ENCODE measurements around the gene C12orf76.
"Not testable (repeated sequence)": the region's sequence is repeated elsewhere in the genome, so short reads cannot be mapped to it uniquely, and the experiment has no call there.

C12orf76 gene, protein sequence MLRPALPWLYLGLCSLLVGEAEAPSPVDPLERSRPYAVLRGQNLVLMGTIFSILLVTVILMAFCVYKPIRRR

DNA sequence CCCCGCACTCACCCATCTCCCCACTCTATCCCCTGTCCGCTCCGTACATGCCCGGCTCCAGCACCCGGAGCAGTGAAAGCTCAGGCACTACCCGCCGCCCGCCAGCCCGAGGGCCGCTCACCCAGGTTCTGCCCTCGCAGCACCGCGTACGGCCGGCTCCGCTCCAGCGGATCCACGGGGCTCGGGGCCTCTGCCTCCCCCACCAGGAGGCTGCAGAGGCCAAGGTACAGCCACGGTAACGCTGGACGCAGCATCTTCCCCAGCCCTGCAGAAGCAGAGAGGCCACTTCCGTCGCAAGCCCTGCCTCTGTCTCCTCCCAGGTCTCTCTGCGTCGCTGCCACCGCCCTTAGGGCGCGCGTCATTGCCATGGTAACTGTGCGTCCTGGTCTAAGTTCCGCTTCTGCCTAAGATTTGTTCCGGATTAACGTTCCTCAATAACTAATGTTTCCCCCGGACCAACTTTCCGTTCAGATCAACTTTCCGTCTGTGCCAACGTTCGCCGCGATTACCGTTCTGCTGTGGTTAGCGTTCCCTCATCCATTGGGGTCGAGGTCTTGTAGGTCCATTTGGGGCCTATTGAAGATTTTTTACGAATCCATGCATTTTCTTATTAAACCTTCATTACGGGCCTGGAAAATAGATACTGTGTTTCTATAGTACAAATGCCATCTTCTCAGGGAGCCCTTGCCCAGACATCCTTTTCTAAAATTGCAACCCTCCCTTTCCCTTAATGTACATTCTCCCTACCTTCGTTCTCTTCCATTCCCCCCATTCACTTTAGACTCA, at the start of gene C12orf76:
C12orf76 (minus strand) TSS at position 281 of the 786 bp plus-strand sequence; CDS start at position 254, 27 bp downstream.
- DNase-seq = peak; percentile 86

DNA sequence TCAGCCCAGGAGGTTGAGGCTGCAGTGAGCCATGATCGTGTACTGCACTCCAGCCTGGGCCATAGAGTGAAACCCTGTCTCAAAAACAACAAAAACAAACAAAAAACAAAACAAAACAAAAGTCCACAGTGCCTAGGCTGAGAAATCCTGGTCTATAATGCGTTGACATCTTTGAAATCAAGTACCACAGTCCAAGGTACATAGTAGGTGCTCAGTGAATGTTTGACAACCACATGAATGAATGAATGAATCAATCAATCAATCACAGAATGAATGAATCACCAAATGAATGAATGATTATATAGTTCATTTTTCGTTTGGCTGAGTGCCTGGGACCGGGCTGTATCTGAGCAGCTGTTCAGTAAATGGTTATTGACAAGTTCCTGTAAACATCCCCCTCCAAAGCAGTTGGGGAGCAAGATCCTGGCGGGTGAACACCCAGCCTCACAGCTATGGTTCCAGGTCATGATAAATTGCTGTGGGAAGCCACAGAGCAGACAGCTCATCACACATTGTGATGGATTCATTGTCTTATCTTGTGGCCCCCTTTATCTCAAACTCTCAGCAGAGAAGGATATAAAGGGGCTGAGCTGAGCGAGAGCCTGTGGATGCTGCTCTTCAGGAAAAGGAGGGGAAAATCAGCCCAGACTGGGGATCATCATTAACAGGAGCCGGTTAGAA, 45.4 kb upstream of the C12orf76 start:
- no peak for DNase-seq

DNA sequence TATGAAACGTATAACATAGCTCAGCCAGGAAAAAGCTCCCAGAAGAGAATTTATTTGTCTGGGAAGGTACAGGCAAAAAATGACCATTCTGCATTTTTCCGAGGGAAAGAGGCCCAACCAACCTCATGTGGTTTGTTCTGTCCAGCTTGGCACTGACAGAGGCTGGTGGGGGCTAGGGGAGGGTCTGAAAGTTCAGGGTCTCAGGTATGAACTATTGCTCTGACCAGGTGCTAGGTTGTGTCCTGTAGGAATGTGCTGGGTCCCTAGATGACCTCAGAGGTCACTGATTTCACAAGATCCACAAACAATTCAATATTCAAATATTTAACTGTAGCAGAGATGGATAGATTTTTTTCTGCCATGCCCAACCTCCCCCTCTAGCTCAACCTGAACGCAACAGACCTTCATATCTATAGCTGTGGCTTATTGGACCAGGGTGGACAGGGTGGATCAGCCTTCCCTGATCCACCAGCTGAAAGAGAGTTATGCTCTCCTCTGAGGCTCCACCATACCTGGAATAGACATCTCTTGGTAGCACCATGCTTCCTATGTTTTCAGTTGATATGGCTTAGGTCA, 42.9 kb upstream of the C12orf76 start:
- no peak for DNase-seq

DNA sequence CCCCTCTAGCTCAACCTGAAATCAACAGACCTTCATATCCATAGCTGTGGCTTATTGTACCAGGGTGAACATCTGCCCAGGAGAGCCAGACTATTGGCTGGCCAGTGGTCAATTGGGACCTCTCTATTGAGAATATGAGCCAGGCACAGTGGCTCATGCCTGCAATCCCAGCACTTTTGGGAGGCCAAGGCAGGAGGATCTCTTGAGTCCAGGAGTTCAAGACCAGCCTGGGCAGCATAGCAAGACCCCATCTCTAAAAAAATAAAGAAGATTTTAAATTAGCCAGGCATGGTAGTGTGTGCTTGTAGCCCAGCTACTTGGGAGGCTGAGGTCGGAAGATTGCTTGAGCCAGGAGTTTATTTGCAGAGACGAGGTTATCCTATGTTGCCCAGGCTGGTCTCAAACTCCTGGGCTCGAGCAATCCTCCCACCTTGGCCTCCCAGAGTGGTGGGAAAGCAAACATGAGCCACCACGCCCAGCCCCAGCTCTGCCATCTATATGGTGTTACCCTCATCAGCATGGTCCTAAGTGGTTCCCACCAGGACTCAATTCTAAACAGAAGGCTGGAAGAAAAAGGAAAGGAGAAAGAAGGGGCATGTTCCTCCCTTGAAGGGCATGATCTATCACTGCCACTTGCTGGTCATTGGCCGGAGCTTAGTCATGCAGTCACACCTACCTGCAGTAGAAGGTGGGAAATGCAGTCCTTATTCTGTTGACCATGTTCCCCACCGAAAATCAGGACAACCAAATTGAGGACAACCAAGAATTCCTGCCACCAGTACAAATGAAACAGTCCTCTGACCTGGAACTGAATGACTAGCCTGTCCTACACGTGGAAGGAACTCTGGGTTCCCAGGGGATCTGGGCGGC, 42.2 kb upstream of the C12orf76 start:
- DNase-seq = no peak

DNA sequence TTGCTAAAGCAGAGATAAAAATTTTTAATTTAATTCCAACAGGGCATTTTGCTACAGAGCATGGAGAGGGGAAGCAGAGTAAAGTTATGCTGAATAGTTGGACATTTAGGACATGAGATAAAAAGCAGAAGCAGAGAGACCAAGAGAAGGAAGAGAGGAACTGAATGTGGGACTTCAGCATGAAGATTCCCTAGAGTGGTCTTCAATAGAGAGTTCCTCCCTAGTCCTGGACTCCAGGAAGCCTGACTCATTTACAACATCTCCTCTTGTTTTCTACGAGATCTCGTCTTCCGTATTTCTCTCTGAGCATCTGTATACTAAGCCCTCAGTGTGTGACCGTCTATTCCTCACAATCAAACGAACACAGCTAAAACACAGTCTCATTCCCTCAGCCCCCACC, 40.6 kb upstream of the C12orf76 start:
- no peak for DNase-seq

DNA sequence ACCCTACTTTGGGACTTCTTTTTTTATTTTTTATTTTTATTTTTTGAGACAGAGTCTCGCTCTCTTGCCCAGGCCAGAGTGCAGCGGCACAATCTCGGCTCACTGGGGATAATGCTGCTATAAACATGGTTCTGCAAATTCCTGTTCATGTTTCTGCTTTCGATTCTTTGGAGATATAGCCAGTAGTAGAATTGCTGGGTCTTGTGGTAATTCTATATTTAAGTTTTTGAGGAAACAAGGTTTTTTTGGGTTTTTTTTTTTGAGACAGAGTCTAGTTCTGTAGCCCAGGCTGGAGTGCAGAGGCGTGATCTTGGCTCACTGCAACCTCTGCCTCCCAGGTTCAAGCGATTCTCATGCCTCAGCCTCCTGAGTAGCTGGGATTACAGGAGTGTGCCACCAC, 39.9 kb upstream of the C12orf76 start:
- not testable (repeated sequence) for DNase-seq

DNA sequence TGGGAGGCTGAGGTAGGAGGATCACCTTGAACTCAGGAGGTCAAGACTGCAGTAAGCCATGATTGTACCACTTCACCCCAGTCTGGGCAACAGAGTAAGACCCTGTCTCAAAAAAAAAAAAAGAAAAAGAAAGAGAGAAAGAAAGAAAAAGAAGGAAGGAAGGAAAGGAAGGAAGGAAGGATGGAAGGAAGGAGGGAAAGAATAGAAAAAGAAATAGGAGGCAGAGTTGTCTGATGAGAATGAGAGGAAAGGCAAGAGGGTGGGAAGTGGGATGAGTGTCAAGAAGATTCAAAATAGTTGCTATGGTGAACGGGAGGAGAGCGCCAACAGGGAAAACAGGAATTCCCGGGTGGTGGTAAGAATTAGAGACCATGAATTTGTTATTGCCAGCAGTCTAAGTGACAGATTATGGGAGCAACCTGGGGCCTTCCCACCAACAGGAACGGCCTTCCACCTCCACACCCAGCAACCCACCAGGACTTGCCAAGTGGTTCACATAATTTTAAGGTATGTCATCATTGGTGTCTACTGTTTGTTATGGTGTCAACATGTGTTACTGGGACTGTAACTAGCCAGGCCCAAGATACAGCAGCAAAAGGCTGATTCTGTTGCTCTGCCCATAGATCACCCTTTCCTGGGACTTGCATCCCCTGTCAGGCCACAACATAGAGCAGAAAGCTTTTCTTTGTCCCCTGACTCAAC, 36.1 kb upstream of the C12orf76 start:
- no peak for DNase-seq

DNA sequence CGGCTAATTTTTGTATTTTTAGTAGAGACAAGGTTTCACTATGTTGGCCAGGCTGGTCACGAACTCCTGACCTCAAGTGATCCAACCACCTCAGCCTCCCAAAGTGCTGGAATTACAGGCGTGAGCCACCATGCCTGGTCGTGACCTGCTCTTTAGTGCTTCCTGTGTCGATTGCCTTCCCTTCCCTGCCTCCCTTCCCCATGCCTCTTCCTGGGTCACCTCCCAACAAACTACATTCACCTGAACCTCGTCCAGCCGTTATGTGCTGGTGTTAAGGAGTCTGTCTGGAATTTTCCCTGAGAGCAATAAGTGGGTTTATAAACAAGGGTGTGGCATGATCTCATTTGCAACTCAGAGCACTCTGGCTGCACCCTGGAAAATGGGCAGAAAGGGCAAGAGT, 32.1 kb upstream of the C12orf76 start:
- no peak for DNase-seq

DNA sequence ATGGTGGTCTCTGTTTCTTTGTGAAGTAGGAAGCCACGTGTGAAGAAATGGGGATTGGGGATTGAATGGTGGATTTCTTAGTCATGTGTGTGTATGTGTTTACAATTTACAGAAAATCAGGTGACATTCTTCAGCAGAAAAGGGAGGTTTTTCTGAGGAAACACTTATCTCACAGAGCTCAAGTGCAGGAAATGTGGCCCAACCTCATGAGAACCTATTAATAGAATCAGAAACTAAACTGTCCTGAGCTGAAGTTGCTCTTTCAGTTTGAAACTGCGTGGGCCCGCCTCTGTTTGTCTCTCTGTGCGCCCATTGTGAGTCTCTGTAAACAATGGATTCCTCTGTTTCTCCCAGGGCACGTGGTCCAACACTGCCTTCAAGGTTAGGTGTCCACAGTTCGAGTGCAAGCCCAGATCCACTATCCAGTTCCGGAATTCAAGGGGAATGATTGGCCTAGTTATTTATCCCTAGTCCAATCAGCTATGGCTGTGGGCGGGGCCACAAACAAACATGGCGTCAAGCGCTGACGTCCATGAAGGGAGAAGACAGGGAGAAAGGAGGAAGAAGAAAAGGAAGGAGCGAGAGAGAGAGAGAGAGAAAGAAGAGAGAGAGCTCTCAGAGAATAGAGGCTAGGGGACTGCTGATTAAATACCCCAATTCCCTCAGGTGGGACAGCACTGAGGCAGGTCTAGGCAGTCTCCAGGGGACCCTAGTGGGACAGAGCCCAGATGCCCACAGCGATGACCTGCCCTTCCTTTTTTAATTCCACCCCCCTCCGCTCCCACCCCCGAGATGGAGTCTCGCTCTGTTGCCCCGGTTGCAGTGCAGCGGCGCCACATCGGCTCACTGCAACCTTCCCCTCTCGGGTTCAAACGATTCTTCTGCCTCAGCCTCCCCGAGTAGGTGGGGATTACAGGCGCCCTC, 31.4 kb upstream of the C12orf76 start:
- peak; percentile 70 for DNase-seq

DNA sequence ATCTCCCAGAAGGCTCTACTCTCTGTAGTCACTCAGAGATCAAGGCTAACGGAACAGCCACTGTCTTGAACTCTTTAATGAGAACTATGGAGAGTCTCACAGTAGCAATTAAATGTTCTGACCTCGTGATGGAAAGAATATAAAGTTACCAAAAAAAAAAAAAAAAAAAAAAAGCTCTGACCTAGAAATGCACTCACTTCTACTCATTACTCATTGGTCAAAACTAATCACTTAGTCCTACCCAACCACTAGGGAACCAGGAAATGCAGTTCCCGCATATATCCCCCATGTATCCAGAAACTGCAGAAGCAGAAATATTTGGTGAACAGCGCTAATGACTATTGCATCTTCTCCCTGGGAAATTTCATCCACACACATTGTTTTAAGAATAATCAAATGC, 29.5 kb upstream of the C12orf76 start:
- no peak for DNase-seq

DNA sequence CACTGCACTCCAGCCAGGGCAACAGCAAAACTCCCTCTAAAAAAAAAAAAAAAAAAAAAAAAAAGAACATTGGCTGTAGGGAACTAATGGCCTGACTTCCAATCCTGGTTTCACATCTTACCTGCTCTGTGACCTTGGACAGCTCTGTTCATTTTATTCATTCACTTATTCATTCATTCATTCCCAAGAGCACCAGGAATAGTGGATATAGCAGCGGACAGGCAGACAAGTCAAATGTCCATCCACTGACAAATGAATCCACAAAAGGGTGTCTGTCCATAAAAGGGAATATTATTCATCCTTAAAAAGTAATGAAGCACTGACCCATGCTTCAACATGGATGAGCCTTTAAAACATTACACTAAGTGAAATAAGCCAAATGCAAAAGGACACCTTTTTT, 27.6 kb upstream of the C12orf76 start:
- DNase-seq = no peak

DNA sequence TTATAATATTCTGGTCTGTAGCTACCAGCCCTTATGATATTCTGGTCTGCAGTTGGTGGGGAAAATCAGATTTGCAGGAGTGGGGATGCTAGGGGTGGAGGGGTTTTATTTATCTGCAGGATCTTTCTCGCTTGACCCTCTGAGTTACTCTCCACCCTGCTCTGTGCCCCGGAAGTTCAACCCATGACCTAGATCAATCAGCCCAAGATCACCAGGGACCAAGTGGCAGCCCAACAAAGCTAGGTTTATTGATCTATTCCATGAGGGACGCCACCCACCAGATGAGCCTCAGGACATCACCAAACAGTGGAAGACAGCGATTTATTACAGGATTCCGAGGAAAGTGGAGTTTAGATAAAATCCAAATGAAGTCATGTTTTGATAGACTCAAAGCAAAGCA, 25.8 kb upstream of the C12orf76 start:
- no peak for DNase-seq

DNA sequence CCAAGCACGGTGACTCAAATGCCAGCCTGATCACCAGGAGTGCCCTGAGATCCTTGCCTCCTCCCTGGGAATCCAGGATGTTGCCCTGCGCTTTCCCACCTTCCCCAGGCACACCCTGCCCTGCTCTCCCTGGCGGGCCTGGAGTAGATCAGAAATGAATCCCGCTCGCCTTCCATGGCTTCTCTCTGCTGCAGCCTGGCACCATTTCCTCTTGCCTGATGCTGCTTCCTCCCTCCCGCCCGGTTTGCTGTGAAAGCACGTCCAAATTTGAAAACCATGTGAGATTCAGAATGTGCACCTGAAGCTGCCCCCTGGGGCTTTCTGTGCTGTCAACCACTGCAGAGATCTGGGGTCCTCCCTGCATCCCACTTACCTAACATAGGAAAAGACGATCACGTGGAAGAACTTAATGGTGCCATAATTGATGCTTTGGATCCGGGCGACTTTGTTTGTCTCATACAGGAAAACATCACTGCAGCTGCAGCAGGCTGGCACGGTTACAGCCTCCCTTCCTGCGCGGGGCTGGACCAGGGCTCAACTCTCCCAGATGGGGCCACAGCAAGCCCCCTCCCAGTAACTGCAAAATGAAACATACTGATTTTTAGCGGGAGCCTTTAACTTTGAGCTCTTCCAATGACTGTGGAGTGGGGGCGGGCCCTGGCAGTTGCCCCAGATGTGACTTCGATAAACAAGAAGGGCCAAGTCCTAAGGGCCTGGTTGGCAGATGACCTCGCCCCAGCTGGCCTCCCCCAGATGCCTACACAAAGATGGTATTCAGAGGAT, 24.9 kb upstream of the C12orf76 start:
- peak; percentile 40 for DNase-seq

DNA sequence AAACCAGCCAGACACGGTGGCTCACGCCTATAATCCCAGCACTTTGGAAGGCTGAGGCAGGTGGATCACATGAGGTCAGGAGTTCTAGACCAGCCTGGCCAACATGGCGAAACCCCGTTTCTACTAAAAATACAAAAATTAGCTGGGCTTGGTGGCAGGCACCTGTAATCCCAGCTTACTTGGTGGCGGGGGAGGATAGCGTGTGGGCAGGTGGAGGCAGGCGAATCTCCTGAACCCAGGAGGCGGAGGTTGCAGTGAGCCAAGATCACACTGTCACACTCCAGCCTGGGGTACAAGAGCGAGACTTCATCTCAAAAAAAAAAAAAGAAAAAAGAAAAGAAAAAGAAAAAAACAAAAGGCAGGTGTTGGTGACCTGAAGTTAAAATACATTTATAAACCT, 24.3 kb upstream of the C12orf76 start:
- not testable (repeated sequence) for DNase-seq

DNA sequence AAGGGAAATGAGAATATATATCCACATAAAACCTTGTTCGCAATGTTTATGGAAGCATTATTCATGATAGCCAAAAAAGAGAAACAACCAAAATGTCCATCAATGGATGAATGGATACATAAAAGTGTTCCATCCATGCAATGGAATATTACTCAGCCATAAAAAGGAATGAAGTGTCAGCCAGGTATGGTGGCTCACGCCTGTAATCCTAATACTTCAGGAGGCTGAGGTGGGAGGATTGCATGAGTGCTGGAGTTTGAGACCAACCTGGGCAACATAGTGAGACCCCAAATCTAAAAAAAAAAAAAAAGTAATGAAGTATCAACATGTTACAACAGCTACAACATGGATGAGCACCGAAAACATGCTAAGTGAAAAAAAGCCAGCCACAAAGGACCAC, 23.6 kb upstream of the C12orf76 start:
- no peak for DNase-seq

DNA sequence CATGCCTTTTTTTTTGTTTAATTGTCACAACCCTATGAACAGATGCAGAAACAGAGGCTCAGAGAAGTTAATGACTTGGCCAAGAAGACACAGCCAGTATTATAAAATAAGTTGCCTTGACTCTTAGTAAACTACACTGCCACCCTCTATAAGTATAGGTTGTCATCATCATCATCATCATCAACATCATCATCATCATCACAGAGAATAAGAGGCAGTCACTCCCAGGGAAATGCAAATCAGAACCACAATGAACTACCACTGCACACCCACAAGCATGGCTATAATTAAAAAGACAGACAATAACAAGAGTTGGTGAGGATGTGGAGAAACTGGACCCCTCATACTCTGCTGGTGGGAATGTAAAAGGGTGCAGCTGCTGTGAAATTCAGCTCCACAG, 23.2 kb upstream of the C12orf76 start:
- DNase-seq = no peak

DNA sequence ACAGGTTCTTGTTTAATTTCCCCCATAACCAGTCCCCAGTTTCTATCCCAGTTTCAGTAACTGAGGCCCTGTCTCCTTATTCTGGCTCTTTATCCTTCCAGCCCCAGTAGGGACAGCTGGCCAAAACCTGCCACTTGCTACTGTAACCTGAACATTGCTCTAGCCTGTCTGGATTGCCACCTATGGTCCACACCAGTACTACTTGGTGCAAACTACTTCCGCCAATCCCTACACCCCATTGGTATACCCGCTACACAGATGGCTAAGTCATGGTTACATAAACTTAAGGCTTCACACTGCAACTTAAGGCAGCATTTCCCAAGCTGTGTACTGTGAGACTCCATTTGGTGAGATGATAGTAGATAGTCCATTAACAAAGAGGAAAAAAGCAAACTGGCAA, 20.3 kb upstream of the C12orf76 start:
- no peak for DNase-seq

DNA sequence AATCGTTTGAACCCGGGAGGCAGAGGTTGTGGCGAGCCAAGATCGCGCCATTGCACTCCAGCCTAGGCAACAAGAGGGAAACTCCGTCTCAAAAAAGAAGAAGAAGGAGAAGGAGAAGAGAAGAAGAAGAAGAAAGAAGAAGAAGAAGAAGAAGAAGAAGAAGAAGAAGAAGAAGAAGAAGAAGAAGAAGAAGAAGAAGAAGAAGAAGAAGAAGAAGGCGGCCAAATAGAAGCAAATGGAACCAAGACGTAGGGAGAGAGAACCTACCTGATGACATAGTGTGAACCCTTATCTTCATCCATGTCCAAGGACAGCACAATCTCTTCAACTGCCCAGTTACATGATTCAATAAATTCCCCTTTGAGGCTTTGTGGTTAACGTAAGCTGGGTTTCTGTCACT, 19.8 kb upstream of the C12orf76 start:
- DNase-seq = not testable (repeated sequence)

DNA sequence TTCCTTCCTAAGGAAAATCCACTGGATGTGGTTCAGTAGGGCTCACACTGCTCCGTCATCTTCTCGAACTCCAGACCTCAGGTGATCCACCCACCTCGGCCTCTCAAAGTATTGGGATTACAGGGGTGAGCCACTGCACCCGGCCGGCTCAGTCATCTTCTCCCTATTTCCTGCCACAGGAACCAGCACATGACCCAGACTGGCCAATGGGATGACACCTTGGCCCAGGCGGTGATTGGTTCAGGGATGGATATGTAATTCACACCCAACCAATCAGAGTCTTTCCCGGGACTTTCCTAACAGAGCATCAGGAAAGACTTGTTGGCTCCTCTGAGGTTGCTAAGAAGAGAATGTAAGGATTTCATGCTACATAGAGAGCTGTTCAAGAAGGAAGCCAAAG, 19.2 kb upstream of the C12orf76 start:
- no peak for DNase-seq

DNA sequence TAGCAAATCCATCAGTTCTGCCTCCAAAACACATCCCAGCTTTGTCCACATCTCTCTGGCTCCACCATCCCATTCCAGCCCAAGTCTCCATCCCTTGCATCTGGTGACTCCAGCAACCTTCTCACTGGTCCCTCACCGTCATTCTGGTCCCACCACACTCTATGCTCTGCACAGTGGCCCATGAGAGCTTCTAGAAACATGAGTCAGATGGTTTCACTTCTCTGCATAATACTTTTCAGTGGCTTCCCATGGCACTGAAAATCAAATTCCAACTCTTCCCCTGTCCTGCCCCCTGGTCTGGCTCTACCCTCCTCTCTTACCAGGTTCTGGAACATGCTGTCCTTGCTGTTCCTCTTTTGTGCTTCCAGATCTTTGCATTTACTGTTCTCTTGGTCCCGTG, 17.2 kb upstream of the C12orf76 start:
- DNase-seq = no peak

All from activated CD4-positive, CD25-positive, alpha-beta regulatory T cell treated with anti-CD3 and anti-CD28 coated beads, Interleukin-2, amount 50 U/mL, for 72 hours (primary cell).